ENCODE measurements around the gene SYNGR3. TPM values are rescaled to one million over a fixed set of nuclear protein-coding genes. Genes with fewer than 3 reads are reported as not detected.
A peak's percentile ranks its signal among the peaks of the same experiment; 100 is the strongest.
"Not testable (repeated sequence)": the region's sequence is repeated elsewhere in the genome, so short reads cannot be mapped to it uniquely, and the experiment has no call there.

Gene SYNGR3
- polyA plus RNA-seq, 3 donors from 2014 or later, result 4.6 to 6.7 (median 6.4) TPM

GRCh38 chr16:2007081-2007836, 17.5 kb downstream of the SYNGR3 start:
- Mint-ChIP-seq H3K4me1 (peaks cover 31 to 37% of the 10 kb centered on the region in 2 donors), H3K27ac (peak overlapping the region in 5 of 6 donors; percentile 68 to 95 (median 89)), H3K9me3 (no peaks in the 10 kb centered on the region), H3K27me3 (ENCODE audit: low read depth in 3 of 3) (peaks cover 0 to 4% (median 0%) of the 10 kb centered on the region in 3 donors), H3K4me3 (peak overlapping the region; percentile 80 to 87 (median 83)), H3K36me3 (no peaks in the 10 kb centered on the region)
- DNase-seq, result no peak

GRCh38 chr16:2008009-2008526, 18.3 kb downstream of the SYNGR3 start:
- peak overlapping the region; percentile 80 to 87 (median 83) for H3K4me3 Mint-ChIP-seq
- peak overlapping the region; percentile 80 to 95 (median 87) for H3K27ac Mint-ChIP-seq
- DNase-seq, result no peak
- H3K4me1 Mint-ChIP-seq, result peaks cover 31 to 35% of the 10 kb centered on the region in 2 donors
- H3K27me3 Mint-ChIP-seq (ENCODE audit: low read depth in 3 of 3), result peaks cover 0 to 4% (median 0%) of the 10 kb centered on the region in 3 donors
- no peaks in the 10 kb centered on the region for H3K36me3 Mint-ChIP-seq
- no peaks in the 10 kb centered on the region for H3K9me3 Mint-ChIP-seq

GRCh38 chr16:2008631-2009163, 18.9 kb downstream of the SYNGR3 start:
- DNase-seq, result no peak
- Mint-ChIP-seq H3K27me3 (ENCODE audit: low read depth in 3 of 3) (peaks cover 0 to 4% (median 0%) of the 10 kb centered on the region in 3 donors), H3K36me3 (no peaks in the 10 kb centered on the region), H3K4me3 (peak overlapping the region; percentile 80 to 87 (median 83)), H3K9me3 (no peaks in the 10 kb centered on the region), H3K27ac (peak overlapping the region; percentile 80 to 95 (median 87)), H3K4me1 (peaks cover 31 to 35% of the 10 kb centered on the region in 2 donors)

- H3K4me3 Mint-ChIP-seq, result peak overlapping the region; percentile 80 to 87 (median 83)
- DNase-seq, result no peak
- H3K27me3 Mint-ChIP-seq (ENCODE audit: low read depth in 3 of 3), result peaks cover 0 to 4% (median 0%) of the 10 kb centered on the region in 3 donors
- peak overlapping the region; percentile 80 to 98 (median 88) for H3K27ac Mint-ChIP-seq
- H3K4me1 Mint-ChIP-seq, result peaks cover 31 to 32% of the 10 kb centered on the region in 2 donors
- no peaks in the 10 kb centered on the region for H3K36me3 Mint-ChIP-seq
- no peaks in the 10 kb centered on the region for H3K9me3 Mint-ChIP-seq
These were observed 19.5 kb downstream of the SYNGR3 start for GRCh38 chr16:2009164-2009711.

- H3K4me3 Mint-ChIP-seq, result peak within 1 kb of the TSS; percentile 89 to 92 (median 91)
- peaks cover 31 to 32% of the 10 kb centered on the region in 2 donors for H3K4me1 Mint-ChIP-seq
- DNase-seq, result peak; percentile 81 to 84 (median 84)
- no peaks in the 10 kb centered on the region for H3K36me3 Mint-ChIP-seq
- no peaks in the 10 kb centered on the region for H3K9me3 Mint-ChIP-seq
- H3K27me3 Mint-ChIP-seq (ENCODE audit: low read depth in 3 of 3), result peaks cover 0 to 4% (median 0%) of the 10 kb centered on the region in 3 donors
- H3K27ac Mint-ChIP-seq, result peak within 1 kb of the TSS; percentile 92 to 98 (median 96)
These were observed 20.2 kb downstream of the SYNGR3 start, which contains the start of gene ZNF598 for GRCh38 chr16:2009791-2010510. ZNF598 (minus strand) TSS chr16:2009821.

GRCh38 chr16:2011726-2012125, 22.0 kb downstream of the SYNGR3 start:
- not testable (repeated sequence) for H3K27me3 Mint-ChIP-seq (ENCODE audit: low read depth in 3 of 3); DNase-seq; H3K27ac Mint-ChIP-seq; H3K9me3 Mint-ChIP-seq; H3K4me3 Mint-ChIP-seq; H3K36me3 Mint-ChIP-seq
- H3K4me1 Mint-ChIP-seq, result peaks cover 27% of the 10 kb centered on the region in 2 donors

GRCh38 chr16:2013527-2013926, 23.8 kb downstream of the SYNGR3 start:
- H3K36me3 Mint-ChIP-seq, result no peaks in the 10 kb centered on the region
- no peak overlapping the region for H3K4me3 Mint-ChIP-seq
- H3K27ac Mint-ChIP-seq, result no peak overlapping the region

GRCh38 chr16:2015117-2015946, 25.6 kb downstream of the SYNGR3 start:
- peaks cover 3 to 7% (median 4%) of the 10 kb centered on the region in 3 donors for H3K27me3 Mint-ChIP-seq (ENCODE audit: low read depth in 3 of 3)
- H3K9me3 Mint-ChIP-seq, result no peaks in the 10 kb centered on the region
- no peak overlapping the region for H3K27ac Mint-ChIP-seq
- DNase-seq, result no peak
- H3K36me3 Mint-ChIP-seq, result no peaks in the 10 kb centered on the region
- H3K4me3 Mint-ChIP-seq, result no peak overlapping the region
- H3K4me1 Mint-ChIP-seq, result peaks cover 1 to 2% of the 10 kb centered on the region in 2 donors

More at GRCh38 chr16:2013527-2013926, 23.8 kb downstream of the SYNGR3 start:
- Mint-ChIP-seq H3K27me3 (ENCODE audit: low read depth in 3 of 3) (peaks cover 0 to 7% (median 2%) of the 10 kb centered on the region in 3 donors), H3K9me3 (no peaks in the 10 kb centered on the region), H3K4me1 (peaks cover 12 to 13% of the 10 kb centered on the region in 2 donors)
- DNase-seq, result no peak

GRCh38 chr16:2015947-2016208, 26.1 kb downstream of the SYNGR3 start:
- H3K36me3 Mint-ChIP-seq, result no peaks in the 10 kb centered on the region
- no peak for DNase-seq
- H3K4me1 Mint-ChIP-seq, result no peaks in the 10 kb centered on the region
- no peak overlapping the region for H3K27ac Mint-ChIP-seq
- peaks cover 3 to 7% (median 6%) of the 10 kb centered on the region in 3 donors for H3K27me3 Mint-ChIP-seq (ENCODE audit: low read depth in 3 of 3)
- H3K4me3 Mint-ChIP-seq, result no peak overlapping the region
- H3K9me3 Mint-ChIP-seq, result no peaks in the 10 kb centered on the region

- Mint-ChIP-seq H3K36me3 (no peaks in the 10 kb centered on the region), H3K27me3 (ENCODE audit: low read depth in 3 of 3) (peaks cover 5 to 7% (median 6%) of the 10 kb centered on the region in 3 donors), H3K4me1 (no peaks in the 10 kb centered on the region), H3K27ac (no peak overlapping the region), H3K4me3 (no peak overlapping the region), H3K9me3 (no peaks in the 10 kb centered on the region)
- DNase-seq, result no peak
These were observed 26.7 kb downstream of the SYNGR3 start for GRCh38 chr16:2016407-2016922.

- DNase-seq, result no peak
- H3K9me3 Mint-ChIP-seq, result no peaks in the 10 kb centered on the region
- no peak within 1 kb of the TSS for H3K27ac Mint-ChIP-seq
- no peak within 1 kb of the TSS for H3K4me3 Mint-ChIP-seq
- peaks cover 10 to 13% (median 11%) of the 10 kb centered on the region in 3 donors for H3K27me3 Mint-ChIP-seq (ENCODE audit: low read depth in 3 of 3)
- H3K36me3 Mint-ChIP-seq, result no peaks in the 10 kb centered on the region
- H3K4me1 Mint-ChIP-seq, result peaks cover 13 to 15% of the 10 kb centered on the region in 2 donors
These were observed 29.7 kb downstream of the SYNGR3 start, which contains the start of gene NPW for GRCh38 chr16:2019518-2019920. NPW (plus strand) TSS chr16:2019785.

- Mint-ChIP-seq H3K36me3 (no peaks in the 10 kb centered on the region), H3K4me3 (no peak overlapping the region), H3K27ac (no peak overlapping the region)
These were observed 30.4 kb downstream of the SYNGR3 start for GRCh38 chr16:2019921-2020831.

More at GRCh38 chr16:2019921-2020831, 30.4 kb downstream of the SYNGR3 start:
- Mint-ChIP-seq H3K9me3 (no peaks in the 10 kb centered on the region), H3K27me3 (ENCODE audit: low read depth in 3 of 3) (peaks cover 10 to 13% (median 11%) of the 10 kb centered on the region in 3 donors), H3K4me1 (peaks cover 15% of the 10 kb centered on the region in 2 donors)
- DNase-seq, result no peak
